Measurements from ENCODE around the gene PAX7.
A peak's percentile ranks its signal among the peaks of the same experiment; 100 is the strongest.

PAX7 gene

DNA sequence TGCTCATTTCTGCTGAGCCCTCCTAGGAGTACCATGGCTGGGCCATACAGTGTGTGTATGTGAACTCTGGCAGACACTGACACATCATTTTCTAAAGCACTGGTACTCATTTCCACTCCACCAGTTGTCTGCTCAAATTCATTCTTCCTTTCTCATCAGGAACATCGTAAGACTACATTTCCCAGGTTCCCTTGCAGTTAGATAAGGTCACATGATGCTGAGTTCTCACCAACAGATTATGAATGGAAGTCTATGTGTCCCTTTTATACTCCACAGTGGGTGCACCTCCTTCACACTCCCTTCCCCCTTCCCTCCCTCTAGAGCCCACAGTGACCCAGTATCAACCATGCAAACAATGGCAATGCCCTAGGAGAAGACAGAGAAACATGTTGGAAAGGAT, 38.3 kb upstream of the PAX7 start:
- H3K27ac ChIP-seq (ENCODE audit: insufficient read depth in 1 of 2, low read depth in 1 of 2, low read length in 2 of 2, poor library complexity in 1 of 2, severe bottlenecking in 2 of 2) = no peak overlapping the region
- POLR2A ChIA-PET = no interaction called here
- peaks cover 2 to 39% (median 14%) of the 10 kb centered on the region in 5 experiments for H3K27me3 ChIP-seq (replicated peaks in 2 of 5; ENCODE audit: control insufficient read depth in 4 of 5, insufficient read depth in 5 of 5, low read length in 4 of 5)
- DNase-seq = no peak
- no peak overlapping the region for H3K4me3 ChIP-seq (ENCODE audit: control insufficient read depth in 1 of 7, extremely low read depth in 1 of 7, insufficient read depth in 4 of 7, low read depth in 2 of 7, low read length in 6 of 7)
- H3K36me3 ChIP-seq (ENCODE audit: control insufficient read depth in 4 of 4, insufficient read depth in 4 of 4, low read length in 3 of 4) = no peaks in the 10 kb centered on the region
- WGBS (ENCODE audit: insufficient coverage) = 100% methylated on average over 1 of the region's 1 CpG
- H3K9me3 ChIP-seq (ENCODE audit: control extremely low read depth in 1 of 5, control insufficient read depth in 4 of 5, insufficient read depth in 2 of 5, low read depth in 1 of 5, low read length in 4 of 5) = no peaks in the 10 kb centered on the region
- H3K4me1 ChIP-seq (ENCODE audit: control extremely low read depth in 1 of 4, control insufficient read depth in 4 of 4, insufficient read depth in 4 of 4, low read length in 3 of 4) = no peaks in the 10 kb centered on the region
- CTCF ChIA-PET = no interaction called here

DNA sequence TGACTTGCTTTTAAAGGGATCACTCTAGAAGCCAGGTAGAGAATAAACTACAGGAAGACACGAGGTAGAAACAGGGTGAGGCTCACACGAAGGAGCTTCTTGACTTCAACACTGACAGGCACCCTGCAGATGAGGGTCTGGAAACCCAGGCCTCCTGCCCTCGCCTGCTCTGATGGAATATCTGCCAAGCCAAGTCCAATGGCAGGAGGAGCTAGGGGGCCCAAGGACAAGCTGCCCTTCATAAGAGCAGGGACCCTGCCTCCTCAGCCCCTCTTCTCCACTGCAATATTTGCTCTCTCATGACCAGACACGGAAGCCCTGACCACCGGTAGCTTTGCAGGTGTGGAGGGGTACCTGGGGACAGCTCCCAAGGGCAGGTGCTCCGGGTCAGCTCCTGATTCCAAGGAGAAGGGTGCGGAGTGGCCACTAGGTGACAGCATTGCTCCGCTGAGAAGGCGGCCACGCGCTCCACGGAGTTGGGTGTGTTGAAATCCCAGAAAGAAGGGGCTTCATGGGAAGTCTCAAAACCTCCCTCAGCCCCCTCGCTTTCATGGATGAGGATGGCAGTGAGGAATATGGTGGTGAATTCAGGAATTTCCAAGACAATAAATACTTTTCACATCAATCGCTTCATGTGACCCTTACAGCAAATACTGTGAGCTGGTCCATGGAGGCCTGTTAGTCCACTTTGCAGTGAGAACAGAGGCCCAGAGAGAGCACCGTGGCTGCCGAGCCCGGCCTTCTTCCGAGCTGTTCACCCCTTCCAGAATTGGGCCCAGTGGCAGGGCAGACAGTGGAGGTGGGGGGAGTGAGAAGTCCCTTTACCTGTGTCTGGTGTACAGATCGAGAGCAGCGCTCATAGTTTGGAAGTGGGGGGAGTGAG, 33.2 kb upstream of the PAX7 start:
- DNase-seq = peak; percentile 44 to 56 (median 46)
- WGBS (ENCODE audit: insufficient coverage) = 42% methylated on average over 9 of the region's 20 CpGs
- ChIA-PET POLR2A (no interaction called here), CTCF (interaction anchor here (0.5 to 4.1 kb wide), 16 partner anchors 9 to 1076 kb away, joined by 3 to 67 read pairs (median 4); no protein-coding TSS in a partner anchor)
- Histone ChIP-seq H3K36me3 (ENCODE audit: control insufficient read depth in 4 of 4, insufficient read depth in 4 of 4, low read length in 3 of 4) (no peaks in the 10 kb centered on the region), H3K27ac (ENCODE audit: insufficient read depth in 1 of 2, low read depth in 1 of 2, low read length in 2 of 2, poor library complexity in 1 of 2, severe bottlenecking in 2 of 2) (no peak overlapping the region), H3K4me3 (ENCODE audit: control insufficient read depth in 1 of 7, extremely low read depth in 1 of 7, insufficient read depth in 4 of 7, low read depth in 2 of 7, low read length in 6 of 7) (no peak overlapping the region), H3K27me3 (replicated peaks in 2 of 5; ENCODE audit: control insufficient read depth in 4 of 5, insufficient read depth in 5 of 5, low read length in 4 of 5) (peaks cover 4 to 66% (median 20%) of the 10 kb centered on the region in 5 experiments), H3K4me1 (ENCODE audit: control extremely low read depth in 1 of 4, control insufficient read depth in 4 of 4, insufficient read depth in 4 of 4, low read length in 3 of 4) (no peaks in the 10 kb centered on the region), H3K9me3 (ENCODE audit: control extremely low read depth in 1 of 5, control insufficient read depth in 4 of 5, insufficient read depth in 2 of 5, low read depth in 1 of 5, low read length in 4 of 5) (no peaks in the 10 kb centered on the region)

DNA sequence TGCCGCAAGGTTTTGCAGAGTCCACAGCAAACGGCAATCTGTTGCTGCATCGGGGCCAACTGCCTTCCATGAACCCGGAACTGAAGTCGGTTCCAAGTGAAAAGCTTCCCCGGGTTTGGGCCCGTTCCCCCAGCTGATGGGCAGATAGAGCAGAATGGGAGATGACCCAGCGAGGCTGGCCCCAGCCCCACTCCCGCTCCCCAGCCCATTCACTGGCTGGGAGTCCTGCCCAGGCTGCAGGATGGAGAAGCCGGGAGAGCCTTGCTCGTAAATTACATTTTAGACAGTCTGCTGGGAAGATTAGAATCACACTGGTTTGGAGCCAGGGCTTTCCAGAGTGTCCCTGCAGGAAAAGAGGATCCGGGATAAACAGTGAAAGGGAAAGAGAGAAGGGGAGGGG, 31.6 kb upstream of the PAX7 start:
- 22% methylated on average over 10 of the region's 12 CpGs for WGBS (ENCODE audit: insufficient coverage)
- Histone ChIP-seq H3K27me3 (replicated peaks in 2 of 5; ENCODE audit: control insufficient read depth in 4 of 5, insufficient read depth in 5 of 5, low read length in 4 of 5) (peaks cover 3 to 63% (median 15%) of the 10 kb centered on the region in 5 experiments), H3K9me3 (ENCODE audit: control extremely low read depth in 1 of 5, control insufficient read depth in 4 of 5, insufficient read depth in 2 of 5, low read depth in 1 of 5, low read length in 4 of 5) (no peaks in the 10 kb centered on the region), H3K4me1 (ENCODE audit: control extremely low read depth in 1 of 4, control insufficient read depth in 4 of 4, insufficient read depth in 4 of 4, low read length in 3 of 4) (no peaks in the 10 kb centered on the region), H3K36me3 (ENCODE audit: control insufficient read depth in 4 of 4, insufficient read depth in 4 of 4, low read length in 3 of 4) (no peaks in the 10 kb centered on the region), H3K27ac (ENCODE audit: insufficient read depth in 1 of 2, low read depth in 1 of 2, low read length in 2 of 2, poor library complexity in 1 of 2, severe bottlenecking in 2 of 2) (no peak overlapping the region), H3K4me3 (ENCODE audit: control insufficient read depth in 1 of 7, extremely low read depth in 1 of 7, insufficient read depth in 4 of 7, low read depth in 2 of 7, low read length in 6 of 7) (no peak overlapping the region)
- POLR2A ChIA-PET = no interaction called here
- DNase-seq = no peak
- CTCF ChIA-PET = interaction anchor here (1.3 to 4.1 kb wide), 3 partner anchors 216 to 276 kb away, joined by 4 to 67 read pairs (median 14); no protein-coding TSS in a partner anchor

DNA sequence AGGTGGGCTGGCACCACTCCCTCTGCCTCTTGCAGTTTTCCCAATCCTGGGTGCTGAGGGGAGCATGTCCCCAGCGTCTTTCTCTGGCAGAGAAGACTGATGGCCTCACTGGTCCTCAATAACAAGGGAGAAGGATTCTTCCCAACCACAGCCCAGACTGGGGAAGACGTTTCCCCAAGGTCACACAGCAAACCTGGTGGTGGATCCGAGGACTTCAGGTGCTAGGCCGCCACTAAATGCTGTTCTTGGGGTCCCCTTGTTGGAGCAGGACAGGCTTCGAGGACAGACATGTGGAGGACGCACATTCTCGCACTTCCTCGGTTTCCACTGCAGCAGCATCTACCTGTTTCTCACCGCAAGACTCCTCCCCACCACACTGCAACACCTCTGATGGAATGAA, 30.9 kb upstream of the PAX7 start:
- Histone ChIP-seq H3K4me1 (ENCODE audit: control extremely low read depth in 1 of 4, control insufficient read depth in 4 of 4, insufficient read depth in 4 of 4, low read length in 3 of 4) (no peaks in the 10 kb centered on the region), H3K4me3 (ENCODE audit: control insufficient read depth in 1 of 7, extremely low read depth in 1 of 7, insufficient read depth in 4 of 7, low read depth in 2 of 7, low read length in 6 of 7) (no peak overlapping the region), H3K27ac (ENCODE audit: insufficient read depth in 1 of 2, low read depth in 1 of 2, low read length in 2 of 2, poor library complexity in 1 of 2, severe bottlenecking in 2 of 2) (no peak overlapping the region), H3K27me3 (replicated peaks in 2 of 5; ENCODE audit: control insufficient read depth in 4 of 5, insufficient read depth in 5 of 5, low read length in 4 of 5) (peaks cover 3 to 60% (median 15%) of the 10 kb centered on the region in 5 experiments), H3K36me3 (ENCODE audit: control insufficient read depth in 4 of 4, insufficient read depth in 4 of 4, low read length in 3 of 4) (no peaks in the 10 kb centered on the region), H3K9me3 (ENCODE audit: control extremely low read depth in 1 of 5, control insufficient read depth in 4 of 5, insufficient read depth in 2 of 5, low read depth in 1 of 5, low read length in 4 of 5) (no peaks in the 10 kb centered on the region)
- DNase-seq = no peak
- ChIA-PET POLR2A (no interaction called here), CTCF (interaction anchor here (1.6 to 4.1 kb wide), 3 partner anchors 222 to 275 kb away, joined by 5 to 67 read pairs (median 14); no protein-coding TSS in a partner anchor)
- WGBS (ENCODE audit: insufficient coverage) = 81% methylated on average over 9 of the region's 9 CpGs

DNA sequence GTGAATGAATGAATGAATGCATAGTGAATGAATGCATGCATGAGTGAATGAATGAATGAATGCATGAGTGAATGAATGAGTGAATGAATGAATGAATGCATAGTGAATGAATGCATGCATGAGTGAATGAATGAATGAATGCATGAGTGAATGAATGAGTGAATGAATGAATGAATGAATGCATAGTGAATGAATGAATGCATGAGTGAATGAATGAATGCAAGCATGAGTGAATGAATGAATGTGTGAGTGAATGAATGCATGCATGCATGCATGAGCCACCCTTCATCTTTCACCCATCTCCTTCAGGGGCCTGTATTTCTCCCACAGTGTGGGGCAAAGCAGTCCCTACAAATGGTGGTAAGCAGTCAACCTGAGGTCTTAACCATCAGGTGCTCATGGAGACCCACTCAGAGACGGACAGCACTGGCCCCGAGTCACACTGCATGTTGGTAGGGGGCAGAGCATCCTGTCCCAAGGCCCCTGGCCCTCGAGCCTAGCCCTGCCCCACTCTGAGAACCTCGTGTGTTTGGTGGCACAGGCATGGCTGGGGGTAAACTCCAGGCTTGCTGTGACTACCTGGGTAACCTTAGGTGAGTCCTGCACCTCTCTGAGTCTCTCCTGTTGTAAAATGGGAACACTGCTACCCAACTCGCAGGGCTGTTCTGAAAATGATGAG, 28.0 kb upstream of the PAX7 start:
- H3K36me3 ChIP-seq (ENCODE audit: control insufficient read depth in 4 of 4, insufficient read depth in 4 of 4, low read length in 3 of 4) = no peaks in the 10 kb centered on the region
- no peaks in the 10 kb centered on the region for H3K4me1 ChIP-seq (ENCODE audit: control extremely low read depth in 1 of 4, control insufficient read depth in 4 of 4, insufficient read depth in 4 of 4, low read length in 3 of 4)
- ChIA-PET POLR2A (no interaction called here), CTCF (no interaction called here)
- peaks cover under 1 to 76% (median 14%) of the 10 kb centered on the region in 5 experiments for H3K27me3 ChIP-seq (replicated peaks in 2 of 5; ENCODE audit: control insufficient read depth in 4 of 5, insufficient read depth in 5 of 5, low read length in 4 of 5)
- no peak overlapping the region for H3K4me3 ChIP-seq (ENCODE audit: control insufficient read depth in 1 of 7, extremely low read depth in 1 of 7, insufficient read depth in 4 of 7, low read depth in 2 of 7, low read length in 6 of 7)
- DNase-seq = peak; percentile 12 to 46 (median 20)
- H3K27ac ChIP-seq (ENCODE audit: insufficient read depth in 1 of 2, low read depth in 1 of 2, low read length in 2 of 2, poor library complexity in 1 of 2, severe bottlenecking in 2 of 2) = no peak overlapping the region
- no peaks in the 10 kb centered on the region for H3K9me3 ChIP-seq (ENCODE audit: control extremely low read depth in 1 of 5, control insufficient read depth in 4 of 5, insufficient read depth in 2 of 5, low read depth in 1 of 5, low read length in 4 of 5)
- 48% methylated on average over 5 of the region's 5 CpGs for WGBS (ENCODE audit: insufficient coverage)

DNA sequence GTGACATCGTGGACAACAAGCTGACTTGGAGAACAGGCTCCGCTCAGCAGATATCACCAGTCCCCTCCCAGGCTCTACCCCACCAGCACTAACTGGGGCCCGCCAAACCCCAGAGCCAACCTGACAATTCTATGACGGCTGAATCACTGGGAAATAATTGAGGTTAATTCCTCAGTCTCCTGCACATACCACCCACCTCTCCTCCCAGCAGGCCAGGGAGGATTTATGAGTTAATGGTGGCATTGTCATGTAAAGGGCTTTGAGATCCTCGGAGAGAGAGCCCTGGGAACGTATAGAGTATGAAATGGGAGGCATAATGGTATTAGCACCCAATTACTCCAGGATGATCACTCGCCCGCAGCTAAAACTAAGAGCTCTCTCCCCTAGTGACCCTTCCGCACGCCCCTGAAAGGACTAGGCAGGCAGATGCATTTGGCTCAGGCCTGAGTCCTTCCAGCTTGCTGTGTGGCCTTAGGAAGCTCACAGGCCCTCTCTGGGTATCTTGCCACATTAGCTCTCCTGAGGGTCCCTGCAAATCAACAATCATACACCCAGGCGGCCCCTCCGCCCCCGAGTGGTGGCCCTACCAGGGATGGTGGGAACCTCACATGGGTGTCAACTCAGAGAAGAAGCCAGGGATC, 27.3 kb upstream of the PAX7 start:
- CTCF ChIA-PET = interaction anchor here (0.8 to 1.5 kb wide), 4 partner anchors 10 to 28 kb away, joined by 3 to 5 read pairs (median 3); no protein-coding TSS in a partner anchor

More for the DNA sequence above, 27.3 kb upstream of the PAX7 start:
- POLR2A ChIA-PET = no interaction called here
- Histone ChIP-seq H3K27ac (ENCODE audit: insufficient read depth in 1 of 2, low read depth in 1 of 2, low read length in 2 of 2, poor library complexity in 1 of 2, severe bottlenecking in 2 of 2) (no peak overlapping the region), H3K36me3 (ENCODE audit: control insufficient read depth in 4 of 4, insufficient read depth in 4 of 4, low read length in 3 of 4) (no peaks in the 10 kb centered on the region), H3K9me3 (ENCODE audit: control extremely low read depth in 1 of 5, control insufficient read depth in 4 of 5, insufficient read depth in 2 of 5, low read depth in 1 of 5, low read length in 4 of 5) (no peaks in the 10 kb centered on the region), H3K4me1 (ENCODE audit: control extremely low read depth in 1 of 4, control insufficient read depth in 4 of 4, insufficient read depth in 4 of 4, low read length in 3 of 4) (no peaks in the 10 kb centered on the region), H3K27me3 (replicated peaks in 2 of 5; ENCODE audit: control insufficient read depth in 4 of 5, insufficient read depth in 5 of 5, low read length in 4 of 5) (peaks cover 0 to 73% (median 14%) of the 10 kb centered on the region in 5 experiments), H3K4me3 (ENCODE audit: control insufficient read depth in 1 of 7, extremely low read depth in 1 of 7, insufficient read depth in 4 of 7, low read depth in 2 of 7, low read length in 6 of 7) (no peak overlapping the region)
- 62% methylated on average over 10 of the region's 13 CpGs for WGBS (ENCODE audit: insufficient coverage)
- DNase-seq = no peak

Measured in common myeloid progenitor, CD34-positive (primary cell).